LHCN-M2 (cell line): ENCODE results near the gene RNASET2. TPM values are rescaled to one million over a fixed set of nuclear protein-coding genes. Genes with fewer than 3 reads are reported as not detected.
"Not testable (repeated sequence)": the region's sequence is repeated elsewhere in the genome, so short reads cannot be mapped to it uniquely, and the experiment has no call there.

ENCODE experiments used
- DNase-seq: peaks from one replicate; pipeline ENCODE4 v3.0.0-alpha.2; 2012; ENCODE audit warnings: low read depth
- total RNA-seq: library from RNA; depleted of rRNA; stranded (reverse); fragments of >200 nt; gene quantifications from 2 replicates; pipeline ENCODE4 v1.2.3, GENCODE V29; 2014

The RNASET2 gene
- total RNA-seq, 1 experiment from 2014 or later = 16.2 TPM

DNA sequence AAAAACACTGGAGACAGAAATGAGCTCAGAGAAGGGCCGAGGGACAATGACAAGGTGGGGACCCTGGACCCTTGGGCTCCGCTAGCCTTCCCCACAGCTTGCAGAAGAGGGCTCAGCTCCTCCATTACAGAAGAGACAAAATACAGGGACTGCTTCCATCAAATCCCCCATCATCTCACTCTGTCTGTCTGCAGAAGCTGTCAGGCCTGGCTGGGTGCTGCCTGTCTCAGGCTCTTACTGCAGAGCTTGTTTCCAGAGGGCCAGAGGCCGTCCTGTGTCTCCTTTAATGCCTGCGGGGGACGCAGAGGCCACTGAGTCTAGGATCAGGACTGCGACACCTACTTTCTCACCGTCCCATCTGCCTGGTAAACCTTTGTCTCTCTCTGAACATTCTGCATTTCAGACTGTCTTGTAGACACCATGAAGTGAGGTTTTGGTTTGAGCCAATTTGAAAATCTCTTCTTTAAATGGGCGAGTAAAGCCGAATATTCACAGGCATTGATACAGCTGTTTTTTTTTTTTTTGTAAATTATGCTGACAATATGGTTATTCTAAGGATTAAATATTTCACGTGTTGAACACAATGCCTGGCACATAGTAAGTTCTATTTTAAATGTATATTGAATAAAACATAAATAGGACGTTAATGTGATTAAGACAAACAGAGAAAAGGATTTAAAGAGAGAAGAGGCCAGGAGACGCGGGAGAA, 28.3 kb downstream of the RNASET2 start:
- DNase-seq = no peak

DNA sequence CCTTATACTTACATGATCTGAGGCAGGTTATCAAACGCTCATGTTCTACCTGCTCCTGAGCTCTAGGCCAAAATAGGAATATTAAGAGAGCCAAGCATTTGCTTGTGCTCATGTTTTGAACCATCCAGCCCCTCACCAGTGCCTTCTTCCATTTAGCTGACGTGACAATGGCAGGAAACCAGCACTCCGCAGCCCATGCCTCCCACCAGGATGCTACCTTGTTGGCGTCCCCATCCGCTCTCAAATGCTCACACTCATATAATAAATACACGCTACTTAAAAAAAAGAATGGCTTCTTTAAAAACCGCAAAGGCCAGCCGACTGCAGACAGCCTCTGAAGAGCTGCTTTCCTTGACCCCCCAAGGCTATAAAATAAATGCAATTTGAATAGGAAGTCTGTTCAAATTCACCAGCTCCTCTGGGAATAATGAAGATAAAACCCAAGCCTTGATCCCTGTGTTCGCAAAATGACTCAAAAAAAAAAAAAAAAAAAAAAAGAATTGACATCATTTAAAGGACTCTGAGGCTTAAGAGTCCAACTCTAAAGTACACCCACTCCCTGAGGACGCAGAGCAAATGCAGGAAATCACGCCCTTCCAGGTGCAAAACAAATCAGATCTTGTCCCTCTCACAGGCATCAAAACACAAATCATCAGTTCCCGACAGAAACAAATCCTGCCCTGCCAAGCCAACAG, 29.0 kb downstream of the RNASET2 start:
- DNase-seq = no peak

- no peak for DNase-seq
Measured at GRCh38 chr6:166926748-166927147, 29.6 kb downstream of the RNASET2 start.

GRCh38 chr6:166925141-166925996, 31.0 kb downstream of the RNASET2 start:
- no peak for DNase-seq

- DNase-seq = no peak
Measured at GRCh38 chr6:166924531-166924930, 31.8 kb downstream of the RNASET2 start.

DNA sequence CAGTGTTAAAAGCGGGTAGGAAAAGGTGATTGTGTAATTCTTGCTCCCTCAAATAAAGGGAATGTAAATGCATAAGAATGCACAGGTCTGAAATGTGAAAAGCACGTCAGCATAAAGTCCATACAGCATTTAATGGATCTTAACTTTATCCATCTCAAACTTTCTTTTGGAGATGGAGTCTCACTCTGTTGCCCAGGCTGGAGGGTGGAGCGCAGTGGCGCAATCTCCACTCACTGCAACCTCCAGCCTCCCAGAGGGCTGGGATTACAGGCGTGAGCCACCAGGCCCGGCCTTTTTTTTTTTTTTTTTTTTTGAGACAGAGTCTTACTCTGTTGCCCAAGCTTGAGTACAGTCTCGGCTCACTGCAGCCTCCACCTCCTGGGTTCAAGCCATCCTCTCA, 33.4 kb downstream of the RNASET2 start:
- no peak for DNase-seq

- no peak for DNase-seq
Measured at GRCh38 chr6:166921570-166921969, 34.8 kb downstream of the RNASET2 start.

DNA sequence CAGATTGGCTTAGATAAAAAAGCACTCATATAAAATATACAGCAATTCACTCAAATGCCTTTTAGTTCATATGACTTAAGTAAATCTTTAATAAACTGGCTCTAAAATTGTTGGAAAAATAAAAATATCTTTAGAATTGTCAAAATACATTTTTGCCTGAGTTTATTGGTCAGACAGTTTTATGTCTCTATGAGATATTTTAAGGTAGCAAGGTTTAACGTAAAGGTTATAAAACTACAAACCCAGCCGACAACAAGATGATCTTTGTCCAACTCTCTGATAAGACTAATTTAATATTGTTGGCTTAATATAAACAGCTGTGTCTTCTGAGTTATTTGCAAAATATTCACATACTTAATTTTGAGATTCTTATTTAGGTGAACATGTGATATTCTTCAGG, 39.5 kb downstream of the RNASET2 start:
- no peak for DNase-seq

DNA sequence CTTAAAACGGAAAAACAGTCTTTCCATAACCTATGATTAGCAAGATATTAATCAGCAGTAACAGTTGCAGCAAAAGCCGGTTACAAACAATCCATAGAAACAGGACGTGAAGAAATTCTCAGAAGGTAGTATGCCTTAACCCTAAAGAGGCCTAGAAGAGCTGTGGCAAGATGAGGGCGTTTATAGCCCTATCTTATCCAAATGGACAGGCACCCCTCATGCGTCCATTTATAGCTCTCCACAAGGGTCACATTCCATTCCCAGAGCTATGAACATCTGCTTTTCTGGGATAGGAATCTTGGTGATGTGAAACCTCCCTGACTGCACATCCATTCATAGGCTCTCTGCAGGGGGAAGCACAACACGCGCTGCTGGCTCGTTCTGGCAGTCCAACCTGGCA, 40.9 kb downstream of the RNASET2 start:
- DNase-seq = not testable (repeated sequence)

- not testable (repeated sequence) for DNase-seq
Measured at GRCh38 chr6:166914952-166915351, 41.4 kb downstream of the RNASET2 start.

- no peak for DNase-seq
Measured at GRCh38 chr6:166911248-166911677, 45.1 kb downstream of the RNASET2 start.

DNA sequence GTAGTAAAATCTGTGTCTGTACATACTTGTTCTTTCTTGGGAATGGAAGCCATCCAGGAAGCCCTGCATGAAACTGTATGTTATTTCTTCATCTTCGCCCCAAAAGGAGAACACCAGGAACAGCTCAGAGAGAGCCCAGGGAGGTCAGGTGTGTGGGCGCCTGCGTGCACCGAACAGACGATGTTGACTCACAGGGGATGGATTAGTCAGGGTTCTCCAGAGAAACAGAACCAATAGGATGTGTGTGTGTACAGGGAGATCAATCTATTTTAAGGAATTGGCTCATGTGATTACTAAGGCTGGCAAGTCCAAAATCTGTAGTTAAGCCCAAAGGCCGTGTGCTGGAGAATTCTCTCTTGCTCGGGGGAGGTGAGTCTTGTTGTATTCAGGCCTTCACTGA, 45.7 kb downstream of the RNASET2 start:
- no peak for DNase-seq

GRCh38 chr6:166908811-166909210, 47.5 kb downstream of the RNASET2 start:
- no peak for DNase-seq

DNA sequence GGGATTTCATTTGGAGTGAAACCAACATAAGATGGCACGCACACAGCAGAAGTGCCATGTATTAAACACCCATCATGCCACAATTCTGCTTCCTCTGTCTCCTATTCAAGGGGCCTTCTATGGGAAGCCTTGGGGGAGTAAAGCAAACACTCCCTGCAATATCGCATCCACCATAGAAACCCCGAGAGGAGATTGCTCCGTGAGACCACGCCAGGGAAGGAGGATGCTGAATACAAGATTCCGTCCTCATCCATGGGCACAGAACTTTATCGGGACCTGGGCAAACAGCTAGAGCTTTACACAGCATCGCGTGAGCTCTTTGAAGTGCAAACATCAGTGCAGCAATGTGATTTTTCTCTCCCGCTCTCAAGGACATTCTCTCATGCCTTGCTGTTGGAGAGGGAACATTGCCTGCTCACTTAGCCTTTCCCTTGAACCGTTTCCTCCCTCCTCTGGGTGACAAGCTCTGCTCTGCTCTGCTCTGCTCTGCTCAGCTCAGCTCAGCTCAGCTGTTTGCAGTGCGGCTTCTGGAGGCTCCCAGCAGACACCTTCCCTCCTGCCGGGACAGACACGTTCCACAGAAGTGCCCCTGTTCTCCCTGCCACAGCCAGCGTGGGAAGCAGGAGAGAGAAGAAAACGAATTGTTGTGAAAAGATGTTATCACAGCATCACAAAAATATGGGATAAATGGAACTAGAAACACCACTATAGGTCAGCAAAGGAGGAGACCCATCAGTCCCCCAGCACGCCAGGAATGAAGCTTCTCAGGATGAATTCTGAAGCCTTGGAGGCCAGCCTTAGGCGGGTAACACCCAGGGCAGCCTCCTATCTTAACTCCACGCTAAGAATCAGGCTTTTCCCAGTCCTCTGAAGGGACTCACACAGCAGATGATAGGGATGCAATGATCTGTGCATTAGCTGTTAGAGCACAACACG, 48.2 kb downstream of the RNASET2 start:
- DNase-seq = no peak

DNA sequence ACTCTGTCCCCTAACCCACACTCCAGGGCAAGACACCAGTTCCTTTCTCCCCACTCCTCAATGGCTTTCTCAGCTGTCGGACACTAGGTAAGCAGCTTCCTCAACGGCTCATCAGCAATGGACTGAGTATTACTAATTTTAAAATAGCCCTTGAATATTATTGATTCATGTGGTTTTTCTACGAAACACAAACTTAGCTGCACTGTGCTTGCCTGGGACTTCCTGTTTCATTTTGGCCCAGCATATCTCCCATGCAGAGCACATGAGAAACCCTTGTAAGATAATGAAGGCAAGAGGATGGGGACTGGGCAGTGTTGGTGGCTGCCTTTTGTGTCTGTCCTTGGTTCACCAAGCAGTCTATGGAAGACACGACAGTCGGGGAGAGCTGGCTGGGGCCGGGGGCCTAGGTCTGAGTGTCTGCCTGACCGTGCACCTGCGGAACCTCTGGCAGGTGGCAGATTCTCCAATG, 48.9 kb downstream of the RNASET2 start:
- no peak for DNase-seq

DNA sequence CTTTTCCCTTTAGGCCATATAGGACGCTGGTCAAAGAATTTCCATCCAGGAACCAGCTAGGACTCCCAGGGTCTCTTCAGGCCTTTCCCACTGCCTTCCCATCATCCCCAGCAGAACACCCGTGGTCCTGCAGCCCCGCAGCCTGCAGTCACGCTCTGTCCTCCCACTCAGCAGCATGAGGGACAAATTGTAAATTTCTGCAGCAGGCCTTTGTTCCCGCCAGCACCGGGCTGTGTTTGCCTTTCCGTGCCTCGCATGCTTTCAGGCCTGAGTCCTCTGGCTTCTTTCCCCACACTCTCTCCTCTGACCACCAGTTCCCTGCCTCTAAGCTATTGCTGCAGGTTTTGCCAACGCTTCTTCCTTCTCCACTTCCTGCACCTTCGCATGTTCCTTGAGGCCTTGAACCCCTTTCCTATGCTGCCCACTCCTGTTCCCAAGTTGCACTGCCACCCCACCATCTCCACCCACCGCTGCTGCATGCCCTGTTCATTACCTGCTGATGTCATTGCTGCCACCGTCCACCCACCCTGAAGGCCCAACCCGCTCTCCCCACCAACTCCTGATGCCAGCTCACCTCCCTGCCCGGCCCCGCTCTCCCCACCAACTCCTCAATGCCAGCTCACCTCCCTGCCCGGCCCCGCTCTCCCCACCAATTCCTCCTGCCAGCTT, 49.8 kb downstream of the RNASET2 start:
- no peak for DNase-seq

DNA sequence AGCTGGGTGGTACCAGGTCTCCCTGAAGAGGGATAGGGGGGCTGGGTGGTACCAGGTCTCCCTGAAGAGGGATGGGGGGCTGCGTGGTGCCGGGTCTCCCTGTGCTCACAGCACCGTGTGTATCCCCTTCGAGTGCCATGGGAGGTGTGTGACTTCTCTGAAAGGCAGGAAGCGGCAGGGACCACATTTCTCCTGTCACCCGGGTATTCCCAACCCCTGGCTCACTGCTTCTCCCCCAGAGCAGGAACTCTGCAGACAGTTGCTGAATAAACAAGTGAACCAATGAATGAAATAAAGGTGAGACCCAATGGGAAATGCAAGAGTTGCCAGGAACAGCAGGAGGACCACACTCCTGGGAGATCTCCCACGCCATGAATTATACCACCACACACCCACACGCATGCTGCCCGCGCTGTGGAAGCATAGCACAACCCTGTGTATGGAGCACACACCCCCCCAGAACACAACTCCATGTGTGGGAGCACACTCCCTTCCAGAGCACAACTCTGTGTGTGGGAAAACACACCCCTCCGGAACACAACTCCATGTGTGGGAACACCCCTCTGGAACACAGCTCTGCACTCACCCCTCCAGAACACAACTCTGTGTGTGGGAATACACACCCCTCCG, 50.7 kb downstream of the RNASET2 start:
- DNase-seq = no peak

GRCh38 chr6:166905013-166905412, 51.3 kb downstream of the RNASET2 start:
- DNase-seq = no peak

- peak; percentile 20 for DNase-seq
Measured at GRCh38 chr6:166904101-166904746, 52.1 kb downstream of the RNASET2 start.
